AG04449 (cell line): ENCODE results near the gene WDFY2.

Source experiments
- CTCF ChIA-PET: fragments of 350-600 bp; formaldehyde crosslinking; extraction: SDS; loops from one replicate; lab custom pipeline; 2021; ENCODE audit warnings: antibody characterized with exemption; lab: Yijun Ruan, JAX
- POLR2A ChIA-PET: fragments of 400-600, 350-600 bp; formaldehyde crosslinking; extraction: SDS; loops from one replicate; lab custom pipeline; 2020; ENCODE audit warnings: antibody characterized with exemption, inconsistent platforms; lab: Yijun Ruan, JAX
- DNase-seq: peaks from one replicate; pipeline ENCODE4 v3.0.0-alpha.2; 2010; ENCODE audit warnings: low read depth, low spot score
- H3K4me3 ChIP-seq: 2 replicates; pipeline ENCODE4 v1.5.1; 2011; ENCODE audit warnings: low read depth, mild to moderate bottlenecking, control low read depth, low read length
- TF ChIP-seq, protein P1 (sequence below): IDR thresholded peaks from one replicate; pipeline ENCODE4 v1.5.1; 2011; ENCODE audit warnings: mild to moderate bottlenecking, moderate library complexity, low read length, control low read depth, inconsistent platforms; ENCODE audit not compliant: insufficient read depth; ENCODE audit errors: missing control alignments

WDFY2 gene

DNA sequence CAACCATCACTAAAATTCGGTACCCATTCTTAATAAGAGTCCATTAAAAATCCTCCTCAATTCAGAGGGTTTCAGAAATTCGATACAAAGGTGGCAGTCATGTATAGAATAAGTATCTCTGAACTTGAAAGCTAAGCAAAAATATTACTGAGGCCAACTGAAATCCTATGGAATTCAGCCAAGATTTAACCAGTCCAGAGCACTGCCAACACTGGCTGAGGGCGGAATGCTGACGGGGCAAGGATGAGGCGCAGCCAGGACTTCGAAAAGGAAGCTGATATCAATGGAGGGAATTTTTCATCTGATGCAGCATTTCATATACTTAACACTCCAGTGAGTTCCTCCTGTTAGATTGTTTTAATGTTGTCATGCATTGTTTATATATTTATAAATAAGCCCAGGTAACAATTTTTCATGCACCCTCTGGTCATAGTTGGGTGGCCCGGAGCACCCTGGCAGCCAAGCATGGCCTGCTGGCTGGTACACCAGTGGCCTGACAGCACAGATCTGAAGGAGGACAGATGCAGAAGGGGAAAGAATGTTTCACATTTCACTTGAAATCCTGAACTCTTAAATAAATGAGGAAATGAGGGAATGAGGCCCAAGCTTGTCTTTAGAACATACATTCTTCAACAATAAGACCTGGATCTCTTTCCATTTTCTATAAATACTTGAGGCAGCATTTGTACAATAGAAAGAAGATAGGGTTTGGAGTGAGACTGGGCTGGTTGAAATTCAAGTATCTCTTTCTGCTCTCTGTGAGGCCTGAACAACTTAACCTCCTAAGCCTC, 41.5 kb downstream of the WDFY2 start:
- ChIA-PET CTCF (interaction anchor here (1.6 kb wide), 1 partner anchor 11 kb away, joined by 4 read pairs; no protein-coding TSS in a partner anchor), POLR2A (interaction anchor here (0.6 to 1.2 kb wide), 2 partner anchors 14 to 173 kb away, joined by 3 read pairs; partner anchors contain the start of gene INTS6)
- DNase-seq: no peak
- TF ChIP-seq, protein P1, sequence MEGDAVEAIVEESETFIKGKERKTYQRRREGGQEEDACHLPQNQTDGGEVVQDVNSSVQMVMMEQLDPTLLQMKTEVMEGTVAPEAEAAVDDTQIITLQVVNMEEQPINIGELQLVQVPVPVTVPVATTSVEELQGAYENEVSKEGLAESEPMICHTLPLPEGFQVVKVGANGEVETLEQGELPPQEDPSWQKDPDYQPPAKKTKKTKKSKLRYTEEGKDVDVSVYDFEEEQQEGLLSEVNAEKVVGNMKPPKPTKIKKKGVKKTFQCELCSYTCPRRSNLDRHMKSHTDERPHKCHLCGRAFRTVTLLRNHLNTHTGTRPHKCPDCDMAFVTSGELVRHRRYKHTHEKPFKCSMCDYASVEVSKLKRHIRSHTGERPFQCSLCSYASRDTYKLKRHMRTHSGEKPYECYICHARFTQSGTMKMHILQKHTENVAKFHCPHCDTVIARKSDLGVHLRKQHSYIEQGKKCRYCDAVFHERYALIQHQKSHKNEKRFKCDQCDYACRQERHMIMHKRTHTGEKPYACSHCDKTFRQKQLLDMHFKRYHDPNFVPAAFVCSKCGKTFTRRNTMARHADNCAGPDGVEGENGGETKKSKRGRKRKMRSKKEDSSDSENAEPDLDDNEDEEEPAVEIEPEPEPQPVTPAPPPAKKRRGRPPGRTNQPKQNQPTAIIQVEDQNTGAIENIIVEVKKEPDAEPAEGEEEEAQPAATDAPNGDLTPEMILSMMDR: no peak
- no peak overlapping the region for H3K4me3 ChIP-seq

- ChIA-PET POLR2A (interaction anchor here (1.2 kb wide), 1 partner anchor 174 kb away, joined by 3 read pairs; the partner anchor contains the start of gene INTS6), CTCF (no interaction called here)
- TF ChIP-seq, protein P1: no peak
- H3K4me3 ChIP-seq: no peak overlapping the region
- no peak for DNase-seq
Observed at GRCh38 chr13:51626749-51627148, 42.5 kb downstream of the WDFY2 start.

- ChIA-PET CTCF (interaction anchor here (1.5 to 1.7 kb wide), 2 partner anchors 9 to 10 kb away, joined by 3 to 8 read pairs; no protein-coding TSS in a partner anchor), POLR2A (interaction anchor here (0.6 kb wide), 1 partner anchor 175 kb away, joined by 3 read pairs; the partner anchor contains the start of gene INTS6)
- H3K4me3 ChIP-seq: no peak overlapping the region
- DNase-seq: no peak
- TF ChIP-seq, protein P1: no peak
Observed at GRCh38 chr13:51628059-51628852, 44.0 kb downstream of the WDFY2 start.

GRCh38 chr13:51629491-51630287, 45.4 kb downstream of the WDFY2 start:
- CTCF ChIA-PET: interaction anchor here (0.6 to 1.7 kb wide), 3 partner anchors 10 to 344 kb away, joined by 3 to 8 read pairs (median 4); no protein-coding TSS in a partner anchor
- DNase-seq: no peak
- POLR2A ChIA-PET: interaction anchor here (0.7 to 2.0 kb wide), 3 partner anchors 10 to 176 kb away, joined by 3 to 9 read pairs (median 3); partner anchors contain the start of gene INTS6

GRCh38 chr13:51630288-51630615, 46.0 kb downstream of the WDFY2 start:
- H3K4me3 ChIP-seq: no peak overlapping the region
- no peak for DNase-seq
- CTCF ChIA-PET: interaction anchor here (0.6 kb wide), 1 partner anchor 126 kb away, joined by 3 read pairs; no protein-coding TSS in a partner anchor
- TF ChIP-seq, protein P1: no peak
- POLR2A ChIA-PET: interaction anchor here (0.7 to 2.0 kb wide), 3 partner anchors 11 to 177 kb away, joined by 3 to 9 read pairs (median 3); partner anchors contain the start of gene INTS6

More at GRCh38 chr13:51629491-51630287, 45.4 kb downstream of the WDFY2 start:
- H3K4me3 ChIP-seq: no peak overlapping the region
- TF ChIP-seq, protein P1: no peak
